ENCODE results near the gene SMIM36. TPM values are rescaled to one million over a fixed set of nuclear protein-coding genes. Genes with fewer than 3 reads are reported as not detected.

SMIM36 gene
- total and polyA plus RNA-seq, 2 experiments from 2014 or later: not detected

DNA sequence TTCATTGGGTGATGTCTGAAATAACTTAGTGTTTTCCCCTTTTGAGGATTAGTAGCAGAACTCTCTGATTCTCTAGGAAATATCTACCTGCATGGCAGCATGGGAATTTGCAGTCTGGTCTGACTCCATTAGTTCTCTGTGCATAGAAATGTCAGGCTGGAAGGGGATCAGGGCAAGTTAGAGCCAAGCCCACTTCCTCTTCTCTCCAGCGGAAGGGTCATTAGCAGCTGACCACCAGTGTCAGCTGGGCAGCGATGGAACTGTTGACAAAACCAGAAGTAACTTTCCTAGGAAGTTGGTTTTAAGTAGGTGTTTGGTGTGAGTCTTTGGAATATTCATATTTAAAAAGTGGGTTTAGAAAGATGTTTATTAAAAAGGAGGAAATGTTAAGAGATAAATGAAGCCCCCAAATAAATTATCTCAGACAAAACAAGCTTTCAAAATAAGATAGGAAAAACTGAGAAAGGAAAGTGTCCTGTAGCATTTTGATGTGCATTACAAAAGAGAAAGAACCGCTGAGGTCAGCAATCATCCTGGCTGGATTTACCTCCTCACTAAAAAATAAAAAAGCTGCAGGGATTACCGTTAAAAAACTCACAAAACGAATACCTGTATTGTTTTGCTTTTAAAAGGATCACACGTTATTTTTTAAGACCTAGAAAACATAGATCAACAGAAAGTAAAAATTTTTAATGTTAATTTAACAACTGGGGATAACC, 57.3 kb downstream of the SMIM36 start (continued):
- TF ChIP-seq, protein P1, sequence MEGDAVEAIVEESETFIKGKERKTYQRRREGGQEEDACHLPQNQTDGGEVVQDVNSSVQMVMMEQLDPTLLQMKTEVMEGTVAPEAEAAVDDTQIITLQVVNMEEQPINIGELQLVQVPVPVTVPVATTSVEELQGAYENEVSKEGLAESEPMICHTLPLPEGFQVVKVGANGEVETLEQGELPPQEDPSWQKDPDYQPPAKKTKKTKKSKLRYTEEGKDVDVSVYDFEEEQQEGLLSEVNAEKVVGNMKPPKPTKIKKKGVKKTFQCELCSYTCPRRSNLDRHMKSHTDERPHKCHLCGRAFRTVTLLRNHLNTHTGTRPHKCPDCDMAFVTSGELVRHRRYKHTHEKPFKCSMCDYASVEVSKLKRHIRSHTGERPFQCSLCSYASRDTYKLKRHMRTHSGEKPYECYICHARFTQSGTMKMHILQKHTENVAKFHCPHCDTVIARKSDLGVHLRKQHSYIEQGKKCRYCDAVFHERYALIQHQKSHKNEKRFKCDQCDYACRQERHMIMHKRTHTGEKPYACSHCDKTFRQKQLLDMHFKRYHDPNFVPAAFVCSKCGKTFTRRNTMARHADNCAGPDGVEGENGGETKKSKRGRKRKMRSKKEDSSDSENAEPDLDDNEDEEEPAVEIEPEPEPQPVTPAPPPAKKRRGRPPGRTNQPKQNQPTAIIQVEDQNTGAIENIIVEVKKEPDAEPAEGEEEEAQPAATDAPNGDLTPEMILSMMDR (conservative IDR thresholded peaks at IDR 0.05; ENCODE audit: low read depth in 2 of 2): no peak
- no peak for TF ChIP-seq EZH2phosphoT487 (IDR thresholded peaks at IDR 0.05; ENCODE audit: unreplicated experiment)
- TF ChIP-seq POLR2AphosphoS5 (IDR thresholded peaks at IDR 0.05; ENCODE audit: low read depth): no peak
- TF ChIP-seq EZH2 (IDR thresholded peaks at IDR 0.05; ENCODE audit: low read depth, unreplicated experiment): no peak
- TF ChIP-seq, protein P2, sequence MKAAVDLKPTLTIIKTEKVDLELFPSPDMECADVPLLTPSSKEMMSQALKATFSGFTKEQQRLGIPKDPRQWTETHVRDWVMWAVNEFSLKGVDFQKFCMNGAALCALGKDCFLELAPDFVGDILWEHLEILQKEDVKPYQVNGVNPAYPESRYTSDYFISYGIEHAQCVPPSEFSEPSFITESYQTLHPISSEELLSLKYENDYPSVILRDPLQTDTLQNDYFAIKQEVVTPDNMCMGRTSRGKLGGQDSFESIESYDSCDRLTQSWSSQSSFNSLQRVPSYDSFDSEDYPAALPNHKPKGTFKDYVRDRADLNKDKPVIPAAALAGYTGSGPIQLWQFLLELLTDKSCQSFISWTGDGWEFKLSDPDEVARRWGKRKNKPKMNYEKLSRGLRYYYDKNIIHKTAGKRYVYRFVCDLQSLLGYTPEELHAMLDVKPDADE (IDR thresholded peaks at IDR 0.05): no peak
- no peak for TF ChIP-seq ZNF114 (CRISPR knock-in tag; IDR thresholded peaks at IDR 0.05)
- TF ChIP-seq STAT1 (IDR thresholded peaks at IDR 0.05; ENCODE audit: unreplicated experiment): no peak
- TF ChIP-seq CREB1 (CRISPR knock-in tag; IDR thresholded peaks at IDR 0.05; ENCODE audit: low read depth): no peak

DNA sequence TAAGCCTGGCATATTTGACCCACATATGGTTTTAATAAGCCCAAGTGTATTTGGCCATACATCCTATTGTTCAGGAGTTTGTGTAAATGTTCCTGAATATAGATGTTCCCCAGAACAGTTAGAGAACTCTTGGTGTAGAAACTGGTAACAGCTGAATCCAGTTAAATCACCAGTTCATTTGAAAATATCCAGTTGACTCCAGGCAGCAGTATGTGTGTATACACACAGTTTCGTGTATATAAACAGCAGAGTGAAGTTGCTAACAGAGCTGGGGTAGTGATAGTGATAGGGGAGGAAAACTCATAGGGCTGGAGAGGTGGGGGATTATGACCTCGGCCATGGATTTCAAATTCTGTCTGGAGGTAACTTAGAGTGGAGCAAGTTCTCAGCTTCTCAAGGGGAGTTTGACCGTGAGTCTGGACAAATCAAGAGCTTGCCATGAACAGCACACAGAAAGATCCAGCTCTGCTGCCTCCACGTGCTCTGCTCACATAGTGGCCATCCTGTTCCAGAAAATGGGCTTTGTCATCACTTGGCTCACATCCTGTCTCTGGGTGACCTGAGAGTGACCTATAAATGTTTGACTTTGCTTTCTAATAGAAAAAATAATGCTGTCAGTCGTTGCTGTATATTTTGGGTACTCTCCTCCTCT, 59.0 kb downstream of the SMIM36 start:
- Histone ChIP-seq H3F3A (replicated peaks; ENCODE audit: low read depth) (no peaks in the 10 kb centered on the region), H4K20me1 (replicated peaks; ENCODE audit: insufficient read depth) (no peaks in the 10 kb centered on the region), H3K27ac (ENCODE audit: low read depth) (no peak overlapping the region), H3K79me2 (replicated peaks; ENCODE audit: insufficient read depth) (no peaks in the 10 kb centered on the region), H3K4me3 (no peak overlapping the region), H3K9me2 (ENCODE audit: insufficient read depth) (no peaks in the 10 kb centered on the region), H3K4me2 (no peak overlapping the region), H3K4me1 (ENCODE audit: insufficient read depth) (peaks cover 22% of the 10 kb centered on the region; the same call in 1 of the 2 replicates), H2AFZ (no peak overlapping the region), H3K27me3 (ENCODE audit: insufficient read depth) (no peaks in the 10 kb centered on the region), H3K36me3 (ENCODE audit: insufficient read depth) (no peaks in the 10 kb centered on the region)
- TF ChIP-seq POLR2AphosphoS5 (IDR thresholded peaks at IDR 0.05; ENCODE audit: low read depth): no peak
- TF ChIP-seq, protein P1 (conservative IDR thresholded peaks at IDR 0.05; ENCODE audit: low read depth in 2 of 2): no peak
- TF ChIP-seq CREB1 (CRISPR knock-in tag; IDR thresholded peaks at IDR 0.05; ENCODE audit: low read depth): no peak
- no peak for TF ChIP-seq STAT1 (IDR thresholded peaks at IDR 0.05; ENCODE audit: unreplicated experiment)
- TF ChIP-seq, protein P3, sequence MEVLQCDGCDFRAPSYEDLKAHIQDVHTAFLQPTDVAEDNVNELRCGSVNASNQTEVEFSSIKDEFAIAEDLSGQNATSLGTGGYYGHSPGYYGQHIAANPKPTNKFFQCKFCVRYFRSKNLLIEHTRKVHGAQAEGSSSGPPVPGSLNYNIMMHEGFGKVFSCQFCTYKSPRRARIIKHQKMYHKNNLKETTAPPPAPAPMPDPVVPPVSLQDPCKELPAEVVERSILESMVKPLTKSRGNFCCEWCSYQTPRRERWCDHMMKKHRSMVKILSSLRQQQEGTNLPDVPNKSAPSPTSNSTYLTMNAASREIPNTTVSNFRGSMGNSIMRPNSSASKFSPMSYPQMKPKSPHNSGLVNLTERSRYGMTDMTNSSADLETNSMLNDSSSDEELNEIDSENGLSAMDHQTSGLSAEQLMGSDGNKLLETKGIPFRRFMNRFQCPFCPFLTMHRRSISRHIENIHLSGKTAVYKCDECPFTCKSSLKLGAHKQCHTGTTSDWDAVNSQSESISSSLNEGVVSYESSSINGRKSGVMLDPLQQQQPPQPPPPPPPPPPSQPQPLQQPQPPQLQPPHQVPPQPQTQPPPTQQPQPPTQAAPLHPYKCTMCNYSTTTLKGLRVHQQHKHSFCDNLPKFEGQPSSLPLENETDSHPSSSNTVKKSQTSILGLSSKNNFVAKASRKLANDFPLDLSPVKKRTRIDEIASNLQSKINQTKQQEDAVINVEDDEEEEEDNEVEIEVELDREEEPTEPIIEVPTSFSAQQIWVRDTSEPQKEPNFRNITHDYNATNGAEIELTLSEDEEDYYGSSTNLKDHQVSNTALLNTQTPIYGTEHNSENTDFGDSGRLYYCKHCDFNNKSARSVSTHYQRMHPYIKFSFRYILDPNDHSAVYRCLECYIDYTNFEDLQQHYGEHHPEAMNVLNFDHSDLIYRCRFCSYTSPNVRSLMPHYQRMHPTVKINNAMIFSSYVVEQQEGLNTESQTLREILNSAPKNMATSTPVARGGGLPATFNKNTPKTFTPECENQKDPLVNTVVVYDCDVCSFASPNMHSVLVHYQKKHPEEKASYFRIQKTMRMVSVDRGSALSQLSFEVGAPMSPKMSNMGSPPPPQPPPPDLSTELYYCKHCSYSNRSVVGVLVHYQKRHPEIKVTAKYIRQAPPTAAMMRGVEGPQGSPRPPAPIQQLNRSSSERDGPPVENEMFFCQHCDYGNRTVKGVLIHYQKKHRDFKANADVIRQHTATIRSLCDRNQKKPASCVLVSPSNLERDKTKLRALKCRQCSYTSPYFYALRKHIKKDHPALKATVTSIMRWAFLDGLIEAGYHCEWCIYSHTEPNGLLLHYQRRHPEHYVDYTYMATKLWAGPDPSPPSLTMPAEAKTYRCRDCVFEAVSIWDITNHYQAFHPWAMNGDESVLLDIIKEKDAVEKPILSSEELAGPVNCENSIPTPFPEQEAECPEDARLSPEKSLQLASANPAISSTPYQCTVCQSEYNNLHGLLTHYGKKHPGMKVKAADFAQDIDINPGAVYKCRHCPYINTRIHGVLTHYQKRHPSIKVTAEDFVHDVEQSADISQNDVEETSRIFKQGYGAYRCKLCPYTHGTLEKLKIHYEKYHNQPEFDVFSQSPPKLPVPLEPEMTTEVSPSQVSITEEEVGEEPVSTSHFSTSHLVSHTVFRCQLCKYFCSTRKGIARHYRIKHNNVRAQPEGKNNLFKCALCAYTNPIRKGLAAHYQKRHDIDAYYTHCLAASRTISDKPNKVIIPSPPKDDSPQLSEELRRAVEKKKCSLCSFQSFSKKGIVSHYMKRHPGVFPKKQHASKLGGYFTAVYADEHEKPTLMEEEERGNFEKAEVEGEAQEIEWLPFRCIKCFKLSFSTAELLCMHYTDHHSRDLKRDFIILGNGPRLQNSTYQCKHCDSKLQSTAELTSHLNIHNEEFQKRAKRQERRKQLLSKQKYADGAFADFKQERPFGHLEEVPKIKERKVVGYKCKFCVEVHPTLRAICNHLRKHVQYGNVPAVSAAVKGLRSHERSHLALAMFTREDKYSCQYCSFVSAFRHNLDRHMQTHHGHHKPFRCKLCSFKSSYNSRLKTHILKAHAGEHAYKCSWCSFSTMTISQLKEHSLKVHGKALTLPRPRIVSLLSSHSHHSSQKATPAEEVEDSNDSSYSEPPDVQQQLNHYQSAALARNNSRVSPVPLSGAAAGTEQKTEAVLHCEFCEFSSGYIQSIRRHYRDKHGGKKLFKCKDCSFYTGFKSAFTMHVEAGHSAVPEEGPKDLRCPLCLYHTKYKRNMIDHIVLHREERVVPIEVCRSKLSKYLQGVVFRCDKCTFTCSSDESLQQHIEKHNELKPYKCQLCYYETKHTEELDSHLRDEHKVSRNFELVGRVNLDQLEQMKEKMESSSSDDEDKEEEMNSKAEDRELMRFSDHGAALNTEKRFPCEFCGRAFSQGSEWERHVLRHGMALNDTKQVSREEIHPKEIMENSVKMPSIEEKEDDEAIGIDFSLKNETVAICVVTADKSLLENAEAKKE (CRISPR knock-in tag; IDR thresholded peaks at IDR 0.05): no peak
- TF ChIP-seq, protein P2 (IDR thresholded peaks at IDR 0.05): no peak
- Mint-ChIP-seq H3K36me3 (ENCODE audit: low read depth) (no peaks in the 10 kb centered on the region), H3K4me3 (no peak overlapping the region), H3K9me3 (no peaks in the 10 kb centered on the region), H3K4me1 (peaks cover 30% of the 10 kb centered on the region), H3K27me3 (ENCODE audit: insufficient read depth, low read depth, poor library complexity) (peaks cover 2% of the 10 kb centered on the region), H3K27ac (no peak overlapping the region)
- ATAC-seq (no peak), DNase-seq (ENCODE audit: low spot score) (no peak)
